ENCODE results near the gene SRPK3.
"Not testable (repeated sequence)": the region's sequence is repeated elsewhere in the genome, so short reads cannot be mapped to it uniquely, and the experiment has no call there.

The SRPK3 gene

GRCh38 chrX:153746991-153747390, 33.9 kb upstream of the SRPK3 start:
- H3K27ac ChIP-seq (ENCODE audit: insufficient read depth in 1 of 2, low read depth in 1 of 2, low read length in 2 of 2, poor library complexity in 1 of 2, severe bottlenecking in 2 of 2); H3K4me3 ChIP-seq (ENCODE audit: control insufficient read depth in 1 of 7, extremely low read depth in 1 of 7, insufficient read depth in 4 of 7, low read depth in 2 of 7, low read length in 6 of 7); DNase-seq; H3K36me3 ChIP-seq (ENCODE audit: control insufficient read depth in 4 of 4, insufficient read depth in 4 of 4, low read length in 3 of 4); H3K9me3 ChIP-seq (ENCODE audit: control extremely low read depth in 1 of 5, control insufficient read depth in 4 of 5, insufficient read depth in 2 of 5, low read depth in 1 of 5, low read length in 4 of 5); H3K4me1 ChIP-seq (ENCODE audit: control extremely low read depth in 1 of 4, control insufficient read depth in 4 of 4, insufficient read depth in 4 of 4, low read length in 3 of 4); POLR2A ChIA-PET; H3K27me3 ChIP-seq (replicated peaks in 2 of 5; ENCODE audit: control insufficient read depth in 4 of 5, insufficient read depth in 5 of 5, low read length in 4 of 5); CTCF ChIA-PET: not testable (repeated sequence)
- 91% methylated on average over 4 of the region's 6 CpGs for WGBS (ENCODE audit: insufficient coverage)

DNA sequence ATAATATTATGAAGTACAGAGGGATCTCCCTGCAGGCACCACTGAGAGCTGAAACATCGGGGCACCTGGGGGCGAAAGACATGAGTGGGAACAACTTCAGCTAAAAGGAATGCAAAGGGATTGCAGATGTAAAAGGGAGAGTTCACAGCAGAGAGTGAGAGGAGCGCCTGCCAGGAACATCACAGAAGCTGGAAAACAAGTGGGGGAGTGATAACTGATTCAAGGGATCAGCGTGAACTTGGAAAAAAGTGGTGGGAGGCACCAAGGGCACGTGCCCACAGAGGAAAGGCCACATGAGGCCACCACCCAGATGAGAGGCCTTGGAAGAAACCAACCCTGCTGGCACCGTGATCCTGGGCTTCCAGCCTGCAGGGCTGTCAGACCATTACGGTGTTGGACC, 31.8 kb upstream of the SRPK3 start:
- H3K36me3 ChIP-seq (ENCODE audit: control insufficient read depth in 4 of 4, insufficient read depth in 4 of 4, low read length in 3 of 4); H3K4me1 ChIP-seq (ENCODE audit: control extremely low read depth in 1 of 4, control insufficient read depth in 4 of 4, insufficient read depth in 4 of 4, low read length in 3 of 4); CTCF ChIA-PET; H3K9me3 ChIP-seq (ENCODE audit: control extremely low read depth in 1 of 5, control insufficient read depth in 4 of 5, insufficient read depth in 2 of 5, low read depth in 1 of 5, low read length in 4 of 5); H3K27me3 ChIP-seq (replicated peaks in 2 of 5; ENCODE audit: control insufficient read depth in 4 of 5, insufficient read depth in 5 of 5, low read length in 4 of 5); POLR2A ChIA-PET; H3K27ac ChIP-seq (ENCODE audit: insufficient read depth in 1 of 2, low read depth in 1 of 2, low read length in 2 of 2, poor library complexity in 1 of 2, severe bottlenecking in 2 of 2); H3K4me3 ChIP-seq (ENCODE audit: control insufficient read depth in 1 of 7, extremely low read depth in 1 of 7, insufficient read depth in 4 of 7, low read depth in 2 of 7, low read length in 6 of 7); DNase-seq: not testable (repeated sequence)
- WGBS (ENCODE audit: insufficient coverage): 84% methylated on average over 6 of the region's 7 CpGs

GRCh38 chrX:153750127-153750774, 30.6 kb upstream of the SRPK3 start:
- WGBS (ENCODE audit: insufficient coverage): 84% methylated on average over 7 of the region's 12 CpGs
- Histone ChIP-seq H3K4me3 (ENCODE audit: control insufficient read depth in 1 of 7, extremely low read depth in 1 of 7, insufficient read depth in 4 of 7, low read depth in 2 of 7, low read length in 6 of 7) (no peak overlapping the region), H3K9me3 (ENCODE audit: control extremely low read depth in 1 of 5, control insufficient read depth in 4 of 5, insufficient read depth in 2 of 5, low read depth in 1 of 5, low read length in 4 of 5) (no peaks in the 10 kb centered on the region), H3K27ac (ENCODE audit: insufficient read depth in 1 of 2, low read depth in 1 of 2, low read length in 2 of 2, poor library complexity in 1 of 2, severe bottlenecking in 2 of 2) (no peak overlapping the region), H3K4me1 (ENCODE audit: control extremely low read depth in 1 of 4, control insufficient read depth in 4 of 4, insufficient read depth in 4 of 4, low read length in 3 of 4) (peaks cover 0 to under 1% (median 0%) of the 10 kb centered on the region in 4 experiments), H3K36me3 (ENCODE audit: control insufficient read depth in 4 of 4, insufficient read depth in 4 of 4, low read length in 3 of 4) (no peaks in the 10 kb centered on the region), H3K27me3 (replicated peaks in 2 of 5; ENCODE audit: control insufficient read depth in 4 of 5, insufficient read depth in 5 of 5, low read length in 4 of 5) (peaks cover 0 to 8% (median 0%) of the 10 kb centered on the region in 5 experiments)
- ChIA-PET POLR2A (no interaction called here), CTCF (interaction anchor here (1.5 kb wide), 1 partner anchor 22 kb away, joined by 5 read pairs; no protein-coding TSS in a partner anchor)
- DNase-seq: no peak

DNA sequence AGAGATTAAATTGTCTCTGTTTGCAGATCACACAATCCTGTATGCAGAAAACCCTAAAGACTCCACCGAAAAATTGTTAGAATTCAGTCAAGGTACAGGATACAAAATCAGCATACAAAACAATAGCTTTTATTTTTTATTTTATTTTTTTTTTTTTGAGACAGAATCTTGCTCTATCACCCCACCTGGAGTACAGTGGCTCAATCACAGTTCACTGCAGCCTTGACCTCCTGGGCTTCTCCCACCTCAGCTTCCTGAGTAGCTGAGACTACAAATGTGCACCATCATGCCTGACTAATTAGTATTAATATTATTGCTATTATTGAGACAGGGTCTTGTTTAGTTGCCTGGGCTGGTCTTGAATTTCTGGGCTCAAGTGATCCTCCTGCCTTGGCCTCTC, 25.7 kb upstream of the SRPK3 start:
- Histone ChIP-seq H3K4me1 (ENCODE audit: control extremely low read depth in 1 of 4, control insufficient read depth in 4 of 4, insufficient read depth in 4 of 4, low read length in 3 of 4) (peaks cover 0 to 3% (median 0%) of the 10 kb centered on the region in 4 experiments), H3K36me3 (ENCODE audit: control insufficient read depth in 4 of 4, insufficient read depth in 4 of 4, low read length in 3 of 4) (no peaks in the 10 kb centered on the region), H3K9me3 (ENCODE audit: control extremely low read depth in 1 of 5, control insufficient read depth in 4 of 5, insufficient read depth in 2 of 5, low read depth in 1 of 5, low read length in 4 of 5) (peaks cover 0 to 6% (median 0%) of the 10 kb centered on the region in 5 experiments), H3K4me3 (ENCODE audit: control insufficient read depth in 1 of 7, extremely low read depth in 1 of 7, insufficient read depth in 4 of 7, low read depth in 2 of 7, low read length in 6 of 7) (no peak overlapping the region), H3K27me3 (replicated peaks in 2 of 5; ENCODE audit: control insufficient read depth in 4 of 5, insufficient read depth in 5 of 5, low read length in 4 of 5) (peaks cover 0 to 3% (median 0%) of the 10 kb centered on the region in 5 experiments), H3K27ac (ENCODE audit: insufficient read depth in 1 of 2, low read depth in 1 of 2, low read length in 2 of 2, poor library complexity in 1 of 2, severe bottlenecking in 2 of 2) (no peak overlapping the region)
- DNase-seq: peak in 2 of 3 donors; percentile 15 to 21
- ChIA-PET POLR2A (interaction anchor here (0.6 kb wide), 1 partner anchor 19 kb away, joined by 4 read pairs; no protein-coding TSS in a partner anchor), CTCF (interaction anchor here (1.3 to 2.2 kb wide), 2 partner anchors 28 to 195 kb away, joined by 3 to 6 read pairs; no protein-coding TSS in a partner anchor)
- WGBS (ENCODE audit: insufficient coverage): no CpG with 5 or more reads among the region's 1 CpG

- ChIA-PET CTCF (interaction anchor here (1.0 kb wide), 1 partner anchor 30 kb away, joined by 4 read pairs; no protein-coding TSS in a partner anchor), POLR2A (no interaction called here)
- WGBS (ENCODE audit: insufficient coverage): 87% methylated on average over 11 of the region's 15 CpGs
- H3K36me3 ChIP-seq (ENCODE audit: control insufficient read depth in 4 of 4, insufficient read depth in 4 of 4, low read length in 3 of 4): no peaks in the 10 kb centered on the region
- no peak overlapping the region for H3K4me3 ChIP-seq (ENCODE audit: control insufficient read depth in 1 of 7, extremely low read depth in 1 of 7, insufficient read depth in 4 of 7, low read depth in 2 of 7, low read length in 6 of 7)
- H3K27me3 ChIP-seq (replicated peaks in 2 of 5; ENCODE audit: control insufficient read depth in 4 of 5, insufficient read depth in 5 of 5, low read length in 4 of 5): peaks cover 0 to 7% (median 0%) of the 10 kb centered on the region in 5 experiments
- no peak overlapping the region for H3K27ac ChIP-seq (ENCODE audit: insufficient read depth in 1 of 2, low read depth in 1 of 2, low read length in 2 of 2, poor library complexity in 1 of 2, severe bottlenecking in 2 of 2)
- peaks cover 0 to 3% (median 0%) of the 10 kb centered on the region in 5 experiments for H3K9me3 ChIP-seq (ENCODE audit: control extremely low read depth in 1 of 5, control insufficient read depth in 4 of 5, insufficient read depth in 2 of 5, low read depth in 1 of 5, low read length in 4 of 5)
- peaks cover 0 to 26% (median 19%) of the 10 kb centered on the region in 4 experiments for H3K4me1 ChIP-seq (ENCODE audit: control extremely low read depth in 1 of 4, control insufficient read depth in 4 of 4, insufficient read depth in 4 of 4, low read length in 3 of 4)
- no peak for DNase-seq
Observed at GRCh38 chrX:153761863-153762262, 19.0 kb upstream of the SRPK3 start.

GRCh38 chrX:153762626-153763173, 18.1 kb upstream of the SRPK3 start:
- Histone ChIP-seq H3K4me3 (ENCODE audit: control insufficient read depth in 1 of 7, extremely low read depth in 1 of 7, insufficient read depth in 4 of 7, low read depth in 2 of 7, low read length in 6 of 7) (no peak overlapping the region), H3K27ac (ENCODE audit: insufficient read depth in 1 of 2, low read depth in 1 of 2, low read length in 2 of 2, poor library complexity in 1 of 2, severe bottlenecking in 2 of 2) (no peak overlapping the region), H3K9me3 (ENCODE audit: control extremely low read depth in 1 of 5, control insufficient read depth in 4 of 5, insufficient read depth in 2 of 5, low read depth in 1 of 5, low read length in 4 of 5) (peaks cover 0 to 1% (median 0%) of the 10 kb centered on the region in 5 experiments), H3K36me3 (ENCODE audit: control insufficient read depth in 4 of 4, insufficient read depth in 4 of 4, low read length in 3 of 4) (no peaks in the 10 kb centered on the region), H3K4me1 (ENCODE audit: control extremely low read depth in 1 of 4, control insufficient read depth in 4 of 4, insufficient read depth in 4 of 4, low read length in 3 of 4) (peaks cover 0 to 27% (median 21%) of the 10 kb centered on the region in 4 experiments), H3K27me3 (replicated peaks in 2 of 5; ENCODE audit: control insufficient read depth in 4 of 5, insufficient read depth in 5 of 5, low read length in 4 of 5) (peaks cover 0 to 5% (median 0%) of the 10 kb centered on the region in 5 experiments)
- no peak for DNase-seq
- POLR2A ChIA-PET: no interaction called here
- 94% methylated on average over 9 of the region's 14 CpGs for WGBS (ENCODE audit: insufficient coverage)
- CTCF ChIA-PET: interaction anchor here (0.7 to 2.4 kb wide), 8 partner anchors 27 to 204 kb away, joined by 3 to 11 read pairs (median 4); no protein-coding TSS in a partner anchor

- no peak overlapping the region for H3K27ac ChIP-seq (ENCODE audit: insufficient read depth in 1 of 2, low read depth in 1 of 2, low read length in 2 of 2, poor library complexity in 1 of 2, severe bottlenecking in 2 of 2)
- H3K36me3 ChIP-seq (ENCODE audit: control insufficient read depth in 4 of 4, insufficient read depth in 4 of 4, low read length in 3 of 4): no peaks in the 10 kb centered on the region
- no peak for DNase-seq
- WGBS (ENCODE audit: insufficient coverage): 86% methylated on average over 10 of the region's 18 CpGs
- H3K27me3 ChIP-seq (replicated peaks in 2 of 5; ENCODE audit: control insufficient read depth in 4 of 5, insufficient read depth in 5 of 5, low read length in 4 of 5): peaks cover 0 to 3% (median 0%) of the 10 kb centered on the region in 5 experiments
- ChIA-PET CTCF (interaction anchor here (0.7 to 2.4 kb wide), 10 partner anchors 27 to 203 kb away, joined by 3 to 11 read pairs (median 3); partner anchors contain the start of gene ARHGAP4), POLR2A (no interaction called here)
- no peak overlapping the region for H3K4me3 ChIP-seq (ENCODE audit: control insufficient read depth in 1 of 7, extremely low read depth in 1 of 7, insufficient read depth in 4 of 7, low read depth in 2 of 7, low read length in 6 of 7)
- no peaks in the 10 kb centered on the region for H3K9me3 ChIP-seq (ENCODE audit: control extremely low read depth in 1 of 5, control insufficient read depth in 4 of 5, insufficient read depth in 2 of 5, low read depth in 1 of 5, low read length in 4 of 5)
- H3K4me1 ChIP-seq (ENCODE audit: control extremely low read depth in 1 of 4, control insufficient read depth in 4 of 4, insufficient read depth in 4 of 4, low read length in 3 of 4): peaks cover 0 to 32% (median 23%) of the 10 kb centered on the region in 4 experiments
Observed at GRCh38 chrX:153763298-153763932, 17.4 kb upstream of the SRPK3 start.
